Sigmoid colon (tissue), 7 donors: ENCODE data around the gene LRRC56. TPM values are rescaled to one million over a fixed set of nuclear protein-coding genes. Genes with fewer than 3 reads are reported as not detected.

Source experiments
- DNase-seq: peaks from one replicate; pipeline ENCODE4 v3.0.0-alpha.2; 2019
- H3K27ac ChIP-seq, 4 donors: fragments of 200-600 bp; sonication (generic); one replicate each; pipeline ENCODE4 v1.5.1; 2016 to 2019; ENCODE audit warnings: mild to moderate bottlenecking in 1 of 4
- H3K27me3 ChIP-seq, 3 donors: fragments of 200-600 bp; sonication (generic); one replicate each; pipeline ENCODE4 v1.5.1; 2019; ENCODE audit warnings: mild to moderate bottlenecking in 1 of 3
- H3K36me3 ChIP-seq, 4 donors: fragments of 200-600 bp; sonication (generic); one replicate each; pipeline ENCODE4 v1.5.1; 2016 to 2019
- H3K4me1 ChIP-seq, 4 donors: fragments of 200-600 bp; sonication (generic); one replicate each; pipeline ENCODE4 v1.5.1; 2017 to 2019
- H3K4me3 ChIP-seq, 4 donors: fragments of 200-600 bp; sonication (generic); one replicate each; pipeline ENCODE4 v1.5.1; 2017 to 2019; ENCODE audit warnings: mild to moderate bottlenecking in 2 of 4, moderate library complexity in 1 of 4
- H3K9me3 ChIP-seq, 4 donors: fragments of 200-600 bp in 3 of 4; sonication (generic) in 3 of 4; one replicate each; pipeline versions ENCODE4 v1.5.1 to v1.6.1; 2013 to 2019
- CTCF ChIP-seq, 4 experiments: fragments of 450-650 bp in 3 of 4; fragments of 200-600 bp in 1 of 4; IDR thresholded peaks; one replicate each; pipeline ENCODE4 v1.5.1; 2016 to 2019; ENCODE audit warnings: antibody characterized with exemption in 4 of 4, mild to moderate bottlenecking in 3 of 4, moderate library complexity in 2 of 4
- EP300 ChIP-seq, 4 donors: sonication (generic); formaldehyde crosslinking; IDR thresholded peaks; one replicate each; pipeline ENCODE4 v1.6.1; 2017; ENCODE audit warnings: antibody characterized with exemption in 4 of 4
- POLR2A ChIP-seq, 2 donors: fragments of 450-650 bp; IDR thresholded peaks; one replicate each; pipeline ENCODE4 v1.6.1; 2016; ENCODE audit warnings: antibody characterized with exemption in 2 of 2, mild to moderate bottlenecking in 2 of 2, moderate library complexity in 2 of 2
- POLR2AphosphoS5 ChIP-seq, 4 donors: sonication (generic); formaldehyde crosslinking; IDR thresholded peaks; one replicate each; pipeline ENCODE4 v1.6.1; 2017; ENCODE audit warnings: antibody characterized with exemption in 4 of 4
- WGBS, 2 donors: extraction: QIAGEN DNeasy Blood & Tissue Kit; methylation state at CpG; one replicate each; pipeline ENCODE4 v1.1.7; 2013; 5-methylcytosine and 5-hydroxymethylcytosine counted together
- intact Hi-C: fragments of 100-400 bp; cut with DNase I; formaldehyde crosslinking; loops from one replicate; pipeline ENCODE4 v1.15.1; 2023
- polyA plus RNA-seq, 3 donors: library from polyadenylated mRNA; stranded (reverse); fragments of 200-250 nt; gene quantifications; one replicate each; pipeline ENCODE4 v1.2.3, GENCODE V29; 2013
- total RNA-seq, 4 donors: library from RNA; depleted of rRNA; stranded (reverse); fragments of >200 nt; gene quantifications; one replicate each; pipeline ENCODE4 v1.1.0, GENCODE V29; 2016
- donor health status: healthy with polysubstance abuse.
- donor health status: Bipolar disorder and iron deficiency.
- donor health status: healthy.

The LRRC56 gene
- total and polyA plus RNA-seq, 7 donors = 0.14 to 5.9 (median 4.1) TPM; not detected in 3

GRCh38 chr11:488992-489391 lies 48.3 kb upstream of the LRRC56 start:
- TF ChIP-seq POLR2AphosphoS5 (IDR thresholded peaks at IDR 0.05) (no peak), EP300 (IDR thresholded peaks at IDR 0.05) (no peak), CTCF (IDR thresholded peaks at IDR 0.05) (no peak), POLR2A (IDR thresholded peaks at IDR 0.05) (no peak)
- H3K36me3 ChIP-seq = peaks cover 6 to 37% (median 14%) of the 10 kb centered on the region in 4 donors
- H3K27ac ChIP-seq = no peak overlapping the region
- no peaks in the 10 kb centered on the region for H3K9me3 ChIP-seq
- no peaks in the 10 kb centered on the region for H3K4me1 ChIP-seq
- intact Hi-C loops = no loop called here
- no peaks in the 10 kb centered on the region for H3K27me3 ChIP-seq
- H3K4me3 ChIP-seq = no peak overlapping the region
- DNase-seq = no peak
- WGBS, 2 donors = 58 to 87% methylated on average over 19 of the region's 19 CpGs

GRCh38 chr11:489610-490185 lies 47.6 kb upstream of the LRRC56 start:
- DNase-seq = no peak

GRCh38 chr11:490186-490929 lies 47.0 kb upstream of the LRRC56 start:
- H3K27me3 ChIP-seq = no peaks in the 10 kb centered on the region
- no peak overlapping the region for H3K27ac ChIP-seq
- H3K4me1 ChIP-seq = no peaks in the 10 kb centered on the region
- intact Hi-C loops = no loop called here
- H3K4me3 ChIP-seq = no peak overlapping the region
- DNase-seq = no peak
- TF ChIP-seq POLR2AphosphoS5 (IDR thresholded peaks at IDR 0.05) (no peak), CTCF (IDR thresholded peaks at IDR 0.05) (no peak), POLR2A (IDR thresholded peaks at IDR 0.05) (no peak), EP300 (IDR thresholded peaks at IDR 0.05) (no peak)
- peaks cover 17 to 51% (median 26%) of the 10 kb centered on the region in 4 donors for H3K36me3 ChIP-seq
- H3K9me3 ChIP-seq = no peaks in the 10 kb centered on the region
- 94 to 96% methylated on average over 38 of the region's 38 CpGs for WGBS, 2 donors

More at GRCh38 chr11:489610-490185, 47.6 kb upstream of the LRRC56 start:
- 95 to 96% methylated on average over 37 of the region's 37 CpGs for WGBS, 2 donors
- TF ChIP-seq POLR2A (IDR thresholded peaks at IDR 0.05) = no peak
- Histone ChIP-seq H3K4me1 (no peaks in the 10 kb centered on the region), H3K4me3 (no peak overlapping the region), H3K36me3 (peaks cover 13 to 44% (median 20%) of the 10 kb centered on the region in 4 donors), H3K9me3 (no peaks in the 10 kb centered on the region), H3K27ac (no peak overlapping the region), H3K27me3 (no peaks in the 10 kb centered on the region)
- intact Hi-C loops = no loop called here

GRCh38 chr11:490930-491260 lies 46.4 kb upstream of the LRRC56 start:
- intact Hi-C loops = no loop called here
- Histone ChIP-seq H3K4me3 (no peak overlapping the region), H3K4me1 (no peaks in the 10 kb centered on the region), H3K27me3 (no peaks in the 10 kb centered on the region), H3K9me3 (no peaks in the 10 kb centered on the region), H3K36me3 (peaks cover 17 to 56% (median 26%) of the 10 kb centered on the region in 4 donors), H3K27ac (no peak overlapping the region)
- no peak for TF ChIP-seq POLR2AphosphoS5 (IDR thresholded peaks at IDR 0.05)
- TF ChIP-seq POLR2A (IDR thresholded peaks at IDR 0.05) = no peak
- TF ChIP-seq EP300 (IDR thresholded peaks at IDR 0.05) = no peak
- no peak for TF ChIP-seq CTCF (IDR thresholded peaks at IDR 0.05)
- WGBS, 2 donors = 94% methylated on average over 15 of the region's 15 CpGs
- no peak for DNase-seq

- Histone ChIP-seq H3K27me3 (no peaks in the 10 kb centered on the region), H3K4me1 (no peaks in the 10 kb centered on the region), H3K27ac (no peak overlapping the region), H3K36me3 (peaks cover 17 to 61% (median 27%) of the 10 kb centered on the region in 4 donors), H3K9me3 (no peaks in the 10 kb centered on the region), H3K4me3 (no peak overlapping the region)
- 87 to 92% methylated on average over 7 of the region's 7 CpGs for WGBS, 2 donors
- TF ChIP-seq POLR2A (IDR thresholded peaks at IDR 0.05) (no peak), EP300 (IDR thresholded peaks at IDR 0.05) (no peak), CTCF (IDR thresholded peaks at IDR 0.05) (no peak), POLR2AphosphoS5 (IDR thresholded peaks at IDR 0.05) (no peak)
- DNase-seq = no peak
- intact Hi-C loops = no loop called here
These were observed 46.0 kb upstream of the LRRC56 start for GRCh38 chr11:491358-491757.
